ENCODE data around the gene ATF6. TPM values are rescaled to one million over a fixed set of nuclear protein-coding genes. Genes with fewer than 3 reads are reported as not detected.

ATF6 gene
- total and polyA plus RNA-seq, 2 of the 8 experiments (the other 6 are each of a cell fraction or from before 2014, with no cell fraction given): 4.6 to 10.0 TPM

- Histone ChIP-seq H3K27me3 (replicated peaks in 1 of 4; ENCODE audit: control insufficient read depth in 3 of 4, extremely low read depth in 1 of 4, insufficient read depth in 3 of 4, low read length in 3 of 4) (no peaks in the 10 kb centered on the region), H3K27ac (ENCODE audit: low read depth, low read length) (no peak overlapping the region), H4K5ac (ENCODE audit: insufficient read length, low read depth, low read length) (no peak overlapping the region), H3K4ac (replicated peaks; ENCODE audit: insufficient read length, low read depth, low read length) (no peak overlapping the region), H2AK5ac (ENCODE audit: low read depth, low read length) (no peak overlapping the region), H3K56ac (replicated peaks; ENCODE audit: insufficient read length, low read depth, low read length) (no peak overlapping the region), H4K20me1 (replicated peaks in 1 of 2; ENCODE audit: control insufficient read depth in 1 of 2, insufficient read depth in 2 of 2, low read length in 2 of 2) (peaks cover 0 to 3% of the 10 kb centered on the region in 2 experiments), H3K14ac (ENCODE audit: insufficient read length) (no peak overlapping the region), H3K79me1 (ENCODE audit: low read depth, low read length) (no peaks in the 10 kb centered on the region), H3K4me1 (replicated peaks in 1 of 4; ENCODE audit: control insufficient read depth in 3 of 4, insufficient read depth in 4 of 4, low read length in 3 of 4) (no peaks in the 10 kb centered on the region), H3K4me3 (ENCODE audit: extremely low read depth in 1 of 4, insufficient read depth in 2 of 4, low read depth in 3 of 4, low read length in 4 of 4) (no peak overlapping the region), H4K8ac (ENCODE audit: extremely low read depth, insufficient read depth, low read length) (no peak overlapping the region), H3K4me2 (ENCODE audit: insufficient read depth in 1 of 2, low read depth in 2 of 2, low read length in 2 of 2) (no peak overlapping the region), H2BK12ac (ENCODE audit: low read depth, low read length) (no peak overlapping the region), H3K9me3 (ENCODE audit: insufficient read depth in 2 of 2, low read depth in 1 of 2, low read length in 1 of 2) (no peaks in the 10 kb centered on the region), H4K91ac (replicated peaks; ENCODE audit: insufficient read length, low read length) (no peak overlapping the region), H3K9ac (replicated peaks in 1 of 4; ENCODE audit: extremely low read depth in 1 of 4, low read depth in 3 of 4, low read length in 3 of 4) (no peak overlapping the region), H2BK120ac (replicated peaks; ENCODE audit: low read depth, low read length) (no peak overlapping the region), H3K23ac (ENCODE audit: insufficient read length) (no peak overlapping the region), H3K79me2 (ENCODE audit: control insufficient read depth in 1 of 2, insufficient read depth in 2 of 2, low read length in 2 of 2) (no peaks in the 10 kb centered on the region), H2BK15ac (ENCODE audit: low read length) (no peak overlapping the region), H2AFZ (ENCODE audit: low read length) (no peak overlapping the region), H3K36me3 (ENCODE audit: control insufficient read depth in 2 of 4, insufficient read depth in 4 of 4, low read length in 3 of 4) (no peaks in the 10 kb centered on the region; a peak in 1 of 8 replicates), H2BK20ac (ENCODE audit: low read length) (no peak overlapping the region), H2BK5ac (ENCODE audit: low read depth, low read length) (no peak overlapping the region), H3K23me2 (ENCODE audit: low read depth, low read length) (no peaks in the 10 kb centered on the region), H3K18ac (ENCODE audit: extremely low read depth, low read length) (no peak overlapping the region)
- CTCF ChIA-PET (ENCODE audit: partially characterized antibody): no interaction called here
- no peak for DNase-seq (ENCODE audit: low read depth in 1 of 2, low spot score in 2 of 2)
- FAIRE-seq: no peak
- POLR2A ChIA-PET (ENCODE audit: partially characterized antibody): no interaction called here
- 85% methylated on average over 3 of the region's 3 CpGs; no CpG with 5 or more reads in 1 of the 2 experiments for whole genome bisulfite sequencing, 2 experiments (ENCODE audit: extremely low coverage in 1 of 2, insufficient coverage in 1 of 2, insufficient read length in 1 of 2, insufficient replicate concordance in 2 of 2, low coverage in 1 of 2, low lambda C conversion rate in 2 of 2, missing lambda C conversion rate in 1 of 2)
- no peak for TF ChIP-seq RBBP5 (IDR thresholded peaks at IDR 0.05; ENCODE audit: borderline replicate concordance, low read depth, low read length)
- TF ChIP-seq CEBPB (IDR thresholded peaks at IDR 0.05; ENCODE audit: low read depth, low read length): no peak
- no peak for TF ChIP-seq RNF2 (IDR thresholded peaks at IDR 0.05; ENCODE audit: borderline replicate concordance, low read depth, low read length, missing control alignments, poor library complexity, severe bottlenecking)
- no peak for TF ChIP-seq CTCF (IDR thresholded peaks at IDR 0.05; ENCODE audit: control extremely low read depth in 1 of 3, insufficient read depth in 1 of 3, low read depth in 1 of 3, low read length in 3 of 3)
- no peak for TF ChIP-seq HDAC6 (IDR thresholded peaks at IDR 0.05; ENCODE audit: low read depth, low read length)
- TF ChIP-seq BACH1 (IDR thresholded peaks at IDR 0.05; ENCODE audit: low read length): no peak
- TF ChIP-seq KDM4A (IDR thresholded peaks at IDR 0.05; ENCODE audit: low read depth, low read length, severe bottlenecking): no peak
- TF ChIP-seq EGR1 (IDR thresholded peaks at IDR 0.05; ENCODE audit: borderline replicate concordance, low read depth, low read length): no peak
- TF ChIP-seq ATF2 (IDR thresholded peaks at IDR 0.05; ENCODE audit: low read length): no peak
Measured at GRCh38 chr1:161887730-161888287, 121.7 kb downstream of the ATF6 start.

Measured in H1 (cell line).